ENCODE results near the gene BCAN.

The BCAN gene

DNA sequence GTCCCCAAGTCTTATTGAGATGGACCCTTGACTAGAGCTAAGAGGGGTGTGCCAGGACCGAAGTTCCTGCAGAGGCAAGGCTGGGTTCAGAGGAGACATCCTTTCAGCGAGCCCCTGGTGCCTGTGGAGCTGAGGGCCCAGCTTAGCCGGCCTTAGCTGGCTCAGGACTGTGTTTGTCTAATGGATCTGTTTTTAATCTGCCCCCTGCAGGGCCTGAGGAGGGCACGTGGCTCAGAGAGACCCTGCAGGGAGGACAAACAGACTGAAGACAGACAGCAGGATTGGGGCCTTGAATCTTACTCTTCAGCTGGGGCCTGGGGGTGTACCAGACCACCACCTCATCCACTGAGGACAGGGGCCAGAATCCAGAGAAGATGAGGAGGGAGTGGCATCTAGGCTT, 61.8 kb downstream of the BCAN start:
- H3K27ac ChIP-seq, result peak overlapping the region; percentile 39; the same call in 1 of the 2 replicates
- TF ChIP-seq, protein P1, sequence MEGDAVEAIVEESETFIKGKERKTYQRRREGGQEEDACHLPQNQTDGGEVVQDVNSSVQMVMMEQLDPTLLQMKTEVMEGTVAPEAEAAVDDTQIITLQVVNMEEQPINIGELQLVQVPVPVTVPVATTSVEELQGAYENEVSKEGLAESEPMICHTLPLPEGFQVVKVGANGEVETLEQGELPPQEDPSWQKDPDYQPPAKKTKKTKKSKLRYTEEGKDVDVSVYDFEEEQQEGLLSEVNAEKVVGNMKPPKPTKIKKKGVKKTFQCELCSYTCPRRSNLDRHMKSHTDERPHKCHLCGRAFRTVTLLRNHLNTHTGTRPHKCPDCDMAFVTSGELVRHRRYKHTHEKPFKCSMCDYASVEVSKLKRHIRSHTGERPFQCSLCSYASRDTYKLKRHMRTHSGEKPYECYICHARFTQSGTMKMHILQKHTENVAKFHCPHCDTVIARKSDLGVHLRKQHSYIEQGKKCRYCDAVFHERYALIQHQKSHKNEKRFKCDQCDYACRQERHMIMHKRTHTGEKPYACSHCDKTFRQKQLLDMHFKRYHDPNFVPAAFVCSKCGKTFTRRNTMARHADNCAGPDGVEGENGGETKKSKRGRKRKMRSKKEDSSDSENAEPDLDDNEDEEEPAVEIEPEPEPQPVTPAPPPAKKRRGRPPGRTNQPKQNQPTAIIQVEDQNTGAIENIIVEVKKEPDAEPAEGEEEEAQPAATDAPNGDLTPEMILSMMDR (conservative IDR thresholded peaks at IDR 0.05), result no peak

DNA sequence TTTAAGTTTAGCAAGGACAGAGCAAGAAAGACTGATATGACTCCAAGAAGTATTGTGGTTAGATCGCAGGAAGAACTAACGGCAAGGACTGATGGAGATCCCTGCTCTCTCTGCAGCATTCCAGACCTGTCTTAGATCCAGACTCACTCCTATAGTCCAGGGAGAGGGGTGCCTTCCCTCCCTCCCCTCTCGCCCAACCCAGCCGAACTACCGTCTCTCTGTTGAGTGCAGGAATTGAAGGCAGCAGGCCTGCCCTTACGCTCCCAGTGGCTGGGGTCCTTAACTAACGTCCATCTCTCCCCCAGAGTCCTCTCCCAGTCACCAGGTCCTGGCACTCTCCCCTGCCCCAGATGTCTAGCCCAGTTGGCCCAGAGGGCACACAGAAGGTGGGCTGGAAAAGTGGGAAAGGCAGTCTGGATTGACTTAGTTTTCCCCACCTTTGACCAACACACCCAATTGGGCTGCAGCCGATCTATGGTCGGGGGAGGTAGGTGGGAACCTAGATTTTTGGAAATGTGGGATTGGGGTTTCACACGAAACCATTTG, 62.3 kb downstream of the BCAN start:
- H3K27ac ChIP-seq, result peak overlapping the region; percentile 39; the same call in 1 of the 2 replicates
- TF ChIP-seq, protein P1 (conservative IDR thresholded peaks at IDR 0.05), result no peak

DNA sequence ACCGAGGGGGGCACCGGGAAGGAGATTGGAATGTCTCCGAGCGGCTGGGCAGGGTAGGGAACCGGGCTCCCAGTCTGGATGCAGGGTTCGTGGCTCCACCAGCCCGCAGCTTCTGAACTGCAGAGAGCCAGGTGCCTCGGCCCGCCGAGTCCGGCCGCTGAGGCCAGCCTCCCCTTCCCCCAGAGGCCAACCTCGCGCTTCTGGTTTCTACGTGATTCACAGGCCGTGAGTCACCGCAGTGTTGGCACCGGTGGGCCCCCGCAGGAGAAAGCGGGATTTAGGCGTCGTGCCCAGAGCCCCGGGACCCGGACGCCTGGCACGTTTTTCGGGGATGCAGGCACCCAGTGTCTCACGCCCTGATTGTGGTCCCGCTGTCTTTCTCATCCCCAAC, 63.0 kb downstream of the BCAN start:
- TF ChIP-seq, protein P1 (conservative IDR thresholded peaks at IDR 0.05), result no peak
- H3K27ac ChIP-seq, result peak overlapping the region; percentile 16; the same call in 1 of the 2 replicates

DNA sequence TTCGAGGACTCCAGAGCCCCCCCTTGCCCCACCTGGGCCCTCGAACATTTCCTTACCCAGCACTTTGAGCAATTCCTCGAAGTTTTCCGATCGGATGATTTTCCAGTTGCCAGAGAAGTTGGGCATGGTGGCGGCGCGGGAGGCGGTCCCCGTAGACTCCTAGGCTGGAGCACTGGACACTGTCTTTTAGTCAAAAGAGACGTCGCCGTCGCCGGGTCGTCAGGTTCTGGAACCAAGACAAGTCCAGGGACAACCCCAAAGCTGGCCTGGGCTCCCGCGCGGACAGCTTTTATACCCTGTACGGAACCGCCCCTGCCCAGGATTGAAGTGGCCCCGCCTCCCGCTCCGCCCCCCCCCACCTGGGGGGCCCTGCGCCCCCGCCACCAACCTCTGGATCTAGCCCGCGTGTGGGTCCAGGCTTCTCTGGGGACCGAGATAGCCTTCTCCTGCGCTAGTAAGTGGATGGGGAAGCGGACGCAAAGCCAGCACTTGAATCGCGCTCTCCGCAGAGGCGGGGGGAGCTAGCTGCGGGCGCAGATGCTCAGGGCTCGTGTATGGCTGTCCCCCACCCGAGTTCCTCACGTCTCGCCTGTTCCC, 63.5 kb downstream of the BCAN start, which contains the start of gene CRABP2:
Gene CRABP2 (minus strand): TSS at position 263 of the 597 bp plus-strand sequence. CDS start 137 bp downstream, at position 126.
- peak within 1 kb of the TSS; percentile 16; the same call in 1 of the 2 replicates for H3K27ac ChIP-seq
- TF ChIP-seq, protein P1 (conservative IDR thresholded peaks at IDR 0.05), result no peak

DNA sequence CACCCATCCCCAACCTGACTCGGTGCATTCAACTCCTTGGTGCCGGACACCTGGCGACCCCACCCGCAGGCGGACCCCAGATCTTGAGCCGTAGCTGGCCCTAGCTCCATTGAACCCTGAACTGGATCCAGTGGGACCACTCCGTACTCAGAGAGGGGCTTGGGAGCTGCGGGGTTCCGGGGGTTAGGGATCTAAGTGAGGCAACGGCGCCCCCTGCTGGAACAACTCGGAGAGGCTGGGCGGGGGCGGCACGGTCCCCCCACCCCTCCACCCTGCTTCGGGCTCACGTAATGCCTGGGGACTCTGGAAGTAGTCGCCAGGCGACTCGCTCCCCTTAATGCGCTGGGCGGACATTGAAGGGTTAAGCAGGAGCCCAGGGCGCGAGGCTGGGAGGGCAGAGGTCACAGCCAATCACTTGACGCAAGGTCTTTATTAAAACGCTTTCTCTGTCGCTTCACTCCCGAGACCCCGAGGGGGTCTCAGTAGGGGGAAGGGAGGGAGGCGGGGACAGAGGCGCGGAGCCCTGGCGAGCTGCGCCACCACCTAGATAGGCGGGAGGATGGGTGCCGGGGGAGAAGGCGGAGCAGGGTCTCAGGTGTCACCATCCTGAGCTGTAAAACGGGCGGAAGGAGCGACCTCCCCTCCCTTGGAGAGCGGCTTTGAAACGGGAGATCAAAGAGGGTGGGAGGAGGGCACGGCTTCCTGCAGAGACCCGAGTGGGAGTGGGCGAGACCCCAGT, 64.2 kb downstream of the BCAN start:
- H3K27ac ChIP-seq, result peak overlapping the region; percentile 16; the same call in 1 of the 2 replicates
- TF ChIP-seq, protein P1 (conservative IDR thresholded peaks at IDR 0.05), result peak; percentile 87

DNA sequence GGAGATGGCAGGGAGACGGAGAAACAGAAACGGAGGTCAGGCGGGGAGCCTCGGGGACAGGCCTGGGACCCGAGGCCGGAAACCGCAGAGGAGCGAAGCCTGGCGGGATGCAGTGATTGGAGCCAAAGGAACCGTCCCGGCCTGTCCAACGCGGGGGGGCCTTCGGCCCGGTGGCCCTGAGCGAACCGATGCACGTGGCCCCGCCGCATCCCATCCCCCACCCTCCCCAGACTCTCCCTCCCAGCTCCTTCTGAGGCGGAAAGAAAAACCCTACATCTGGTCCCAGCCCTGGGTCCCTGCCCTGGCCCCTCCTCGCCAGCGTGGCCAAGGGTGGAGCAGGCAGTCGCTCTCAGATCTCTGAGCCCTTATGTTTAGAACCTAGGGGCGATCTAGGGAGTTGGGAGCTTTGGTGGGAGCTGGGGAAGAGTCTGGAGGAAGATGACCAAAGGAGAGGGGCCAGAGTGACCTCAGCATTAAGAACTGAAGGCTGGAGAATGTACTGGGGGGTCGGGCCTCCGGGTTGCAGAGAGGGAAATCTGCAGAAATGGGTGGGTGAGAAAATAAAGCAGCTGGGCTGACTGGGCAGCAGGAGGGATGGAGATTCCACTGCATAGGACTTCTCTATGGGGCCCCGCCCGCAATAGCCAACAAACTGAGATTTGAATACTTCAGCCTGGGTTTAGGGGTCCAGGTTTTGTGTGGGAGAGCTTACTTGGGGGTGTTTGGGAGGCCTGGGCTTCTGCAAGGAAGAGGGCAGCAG, 64.9 kb downstream of the BCAN start:
- no peak overlapping the region for H3K27ac ChIP-seq

More for the DNA sequence above, 64.9 kb downstream of the BCAN start:
- TF ChIP-seq, protein P1 (conservative IDR thresholded peaks at IDR 0.05), result no peak
